RWPE2 (cell line): ENCODE results near the gene NAALADL2.
"Not testable (repeated sequence)": the region's sequence is repeated elsewhere in the genome, so short reads cannot be mapped to it uniquely, and the experiment has no call there.

Experiments
- ATAC-seq: fragments of 200-7000 bp; cut with Tn5 transposase; 3 replicates; pipeline ENCODE4 v1.9.1; 2021; ENCODE audit warnings: low read depth
- DNase-seq: peaks from one replicate; pipeline ENCODE4 v3.0.0-alpha.2; 2020; ENCODE audit warnings: low spot score
- H3K27ac ChIP-seq: fragments of 450-650 bp; 2 replicates; pipeline ENCODE4 v1.5.1; 2017; ENCODE audit warnings: mild to moderate bottlenecking; ENCODE audit not compliant: poor library complexity, severe bottlenecking
- H3K27me3 ChIP-seq: fragments of 250-450 bp; sonication (Bioruptor Pico); 2 replicates; pipeline ENCODE4 v1.5.1; 2021; ENCODE audit warnings: mild to moderate bottlenecking, moderate library complexity; ENCODE audit not compliant: insufficient read depth, poor library complexity, severe bottlenecking
- H3K36me3 ChIP-seq: fragments of 250-450 bp; sonication (Bioruptor Pico); 2 replicates; pipeline ENCODE4 v1.5.1; 2020; ENCODE audit warnings: low read depth, mild to moderate bottlenecking, moderate library complexity
- H3K4me1 ChIP-seq: fragments of 250-450 bp; sonication (Bioruptor Pico); 2 replicates; pipeline ENCODE4 v1.5.1; 2021; ENCODE audit warnings: mild to moderate bottlenecking, moderate library complexity; ENCODE audit not compliant: insufficient read depth, poor library complexity, severe bottlenecking
- H3K4me3 ChIP-seq: fragments of 250-450 bp; sonication (Bioruptor Pico); 2 replicates; pipeline ENCODE4 v1.5.1; 2021; ENCODE audit warnings: mild to moderate bottlenecking, moderate library complexity; ENCODE audit not compliant: severe bottlenecking
- H3K9me3 ChIP-seq: fragments of 250-450 bp; sonication (Bioruptor Pico); 2 replicates; pipeline ENCODE4 v1.5.1; 2021; ENCODE audit warnings: mild to moderate bottlenecking, moderate library complexity; ENCODE audit not compliant: severe bottlenecking
- CTCF ChIP-seq: fragments of 450-650 bp; IDR thresholded peaks from one replicate; pipeline ENCODE4 v1.5.1; 2017; ENCODE audit warnings: mild to moderate bottlenecking, moderate library complexity; ENCODE audit not compliant: poor library complexity, severe bottlenecking

NAALADL2 gene

DNA sequence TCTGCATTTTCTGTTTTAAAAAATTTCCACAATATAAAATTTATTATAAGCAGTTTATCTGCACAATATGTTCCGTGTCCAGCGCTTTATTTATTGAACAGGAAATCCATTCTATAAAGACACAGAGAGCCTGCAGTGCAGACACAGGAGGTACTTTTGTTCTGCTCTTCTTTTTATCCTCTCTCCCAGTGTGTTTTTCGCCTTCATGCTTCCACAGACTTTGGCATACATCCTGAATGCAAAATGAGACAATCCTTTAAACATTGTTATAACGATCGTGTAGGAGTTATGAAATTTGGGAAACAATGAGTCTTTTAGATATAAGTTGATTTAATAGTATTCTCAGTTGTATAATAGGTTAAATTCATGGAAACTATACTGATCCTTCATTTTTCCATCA lies 749.2 kb downstream of the NAALADL2 start:
- ATAC-seq (no peak), DNase-seq (no peak)
- Histone ChIP-seq H3K4me3 (no peak overlapping the region), H3K27me3 (peaks cover 4% of the 10 kb centered on the region), H3K27ac (no peak overlapping the region), H3K9me3 (no peaks in the 10 kb centered on the region), H3K36me3 (no peaks in the 10 kb centered on the region), H3K4me1 (no peaks in the 10 kb centered on the region)
- no peak for TF ChIP-seq CTCF

DNA sequence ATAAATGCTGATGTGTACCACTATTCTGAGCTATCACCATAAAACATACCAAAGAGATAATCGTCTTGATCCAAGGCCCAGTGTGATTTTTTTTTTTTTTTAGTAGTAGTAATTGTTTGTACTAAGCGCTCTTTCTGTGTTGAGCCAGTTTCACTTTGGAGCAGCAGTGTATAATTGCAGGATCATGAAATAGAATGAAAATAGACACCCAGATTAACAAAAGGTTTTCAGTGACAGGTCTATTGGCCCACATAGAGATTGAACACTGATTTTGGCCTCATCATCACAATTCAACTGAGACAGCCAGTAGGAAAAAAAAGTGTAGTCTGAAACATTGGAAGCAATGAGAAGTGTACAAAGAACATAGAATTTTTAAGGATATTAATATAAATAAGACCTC lies 749.8 kb downstream of the NAALADL2 start:
- Histone ChIP-seq H3K4me1 (no peaks in the 10 kb centered on the region), H3K9me3 (no peaks in the 10 kb centered on the region), H3K27me3 (peaks cover 4% of the 10 kb centered on the region), H3K27ac (no peak overlapping the region), H3K36me3 (no peaks in the 10 kb centered on the region), H3K4me3 (no peak overlapping the region)
- ATAC-seq (no peak), DNase-seq (no peak)
- TF ChIP-seq CTCF, result no peak

DNA sequence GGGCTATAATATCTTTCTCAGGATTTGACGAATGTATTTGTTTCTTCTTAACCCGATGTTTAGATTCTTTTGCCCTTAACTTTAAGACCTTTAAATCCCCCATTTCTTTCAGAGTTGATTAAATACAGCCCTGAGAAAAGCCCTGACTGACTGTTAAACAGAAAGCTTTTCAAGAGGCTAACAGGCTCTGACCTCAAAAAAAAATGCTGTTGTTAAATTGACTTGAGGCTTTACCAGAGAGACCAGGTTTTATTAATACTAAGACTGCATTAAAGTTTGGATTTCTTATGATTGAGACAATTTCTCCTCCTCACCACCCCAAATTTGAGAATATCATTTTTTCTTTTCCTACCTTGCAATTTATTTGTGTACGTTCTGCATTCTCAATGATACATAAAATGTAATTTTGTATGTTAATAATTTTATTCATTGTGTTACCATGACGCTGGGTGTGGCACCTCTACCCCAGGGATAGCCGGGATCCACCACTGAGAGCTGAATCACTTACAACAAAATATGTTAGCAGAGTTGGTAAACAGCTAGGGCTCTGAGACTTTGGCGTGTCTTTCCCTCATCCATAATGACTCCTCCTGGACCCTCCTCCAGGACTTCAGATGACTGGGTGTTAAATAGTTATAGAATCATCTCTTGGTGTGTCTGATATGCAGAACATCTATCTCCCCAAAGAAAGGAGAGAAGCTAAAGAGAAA lies 753.5 kb downstream of the NAALADL2 start:
- no peak for ATAC-seq
- no peak overlapping the region for H3K27ac ChIP-seq
- H3K36me3 ChIP-seq, result no peaks in the 10 kb centered on the region
- TF ChIP-seq CTCF, result no peak
- H3K9me3 ChIP-seq, result no peaks in the 10 kb centered on the region
- no peaks in the 10 kb centered on the region for H3K4me1 ChIP-seq
- peaks cover 4% of the 10 kb centered on the region for H3K27me3 ChIP-seq
- DNase-seq, result no peak
- no peak overlapping the region for H3K4me3 ChIP-seq

DNA sequence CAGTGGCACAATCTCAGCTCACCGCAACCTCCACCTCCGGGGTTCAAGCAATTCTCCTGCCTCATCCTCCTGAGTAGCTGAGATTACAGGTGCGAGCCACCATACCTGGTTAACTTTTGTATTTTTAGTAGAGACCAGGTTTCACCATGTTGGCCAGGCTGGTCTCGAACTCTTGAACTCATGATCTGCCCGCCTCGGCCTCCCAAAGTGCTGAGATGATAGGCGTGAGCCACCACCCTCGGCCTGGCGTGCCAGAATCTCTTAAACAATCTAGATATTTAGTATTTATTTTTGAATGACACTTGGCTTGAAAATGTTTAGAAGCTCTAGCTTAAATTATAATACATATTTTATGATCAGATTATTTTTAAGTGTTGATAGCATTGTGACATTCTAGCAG lies 755.0 kb downstream of the NAALADL2 start:
- H3K36me3 ChIP-seq, H3K4me1 ChIP-seq, ATAC-seq, H3K27me3 ChIP-seq, DNase-seq, H3K27ac ChIP-seq, H3K9me3 ChIP-seq, H3K4me3 ChIP-seq: not testable (repeated sequence)

- Histone ChIP-seq H3K36me3 (no peaks in the 10 kb centered on the region), H3K27me3 (no peaks in the 10 kb centered on the region), H3K4me1 (no peaks in the 10 kb centered on the region), H3K4me3 (no peak overlapping the region), H3K27ac (no peak overlapping the region), H3K9me3 (no peaks in the 10 kb centered on the region)
- DNase-seq, result no peak
- no peak for TF ChIP-seq CTCF
- ATAC-seq, result no peak
Observed at GRCh38 chr3:175617247-175617646, 758.1 kb downstream of the NAALADL2 start.
